ENCODE measurements around the gene AP2B1.
"Not testable (repeated sequence)": the region's sequence is repeated elsewhere in the genome, so short reads cannot be mapped to it uniquely, and the experiment has no call there.

Gene AP2B1

GRCh38 chr17:35557353-35557752, 29.8 kb upstream of the AP2B1 start:
- no peak overlapping the region for H3K27ac Mint-ChIP-seq
- H3K36me3 Mint-ChIP-seq = no peaks in the 10 kb centered on the region
- no peak overlapping the region for H3K4me3 Mint-ChIP-seq
- no peaks in the 10 kb centered on the region for H3K9me3 Mint-ChIP-seq (ENCODE audit: low read depth)
- H3K4me1 Mint-ChIP-seq (ENCODE audit: low read depth) = peaks cover 3% of the 10 kb centered on the region
- H3K27me3 Mint-ChIP-seq = peaks cover 4% of the 10 kb centered on the region

GRCh38 chr17:35559495-35560210, 27.5 kb upstream of the AP2B1 start:
- peaks cover 4% of the 10 kb centered on the region for H3K27me3 Mint-ChIP-seq
- H3K4me3 Mint-ChIP-seq = no peak overlapping the region
- H3K27ac Mint-ChIP-seq = no peak overlapping the region
- H3K9me3 Mint-ChIP-seq (ENCODE audit: low read depth) = no peaks in the 10 kb centered on the region
- H3K4me1 Mint-ChIP-seq (ENCODE audit: low read depth) = peaks cover 3% of the 10 kb centered on the region
- no peaks in the 10 kb centered on the region for H3K36me3 Mint-ChIP-seq

GRCh38 chr17:35560703-35561102, 26.4 kb upstream of the AP2B1 start, which contains the start of gene SLFN14:
SLFN14 (minus strand) TSS chr17:35560819; CDS start chr17:35558062, 2,757 bp downstream.
- H3K27ac Mint-ChIP-seq = no peak within 1 kb of the TSS
- H3K27me3 Mint-ChIP-seq = peaks cover 4% of the 10 kb centered on the region
- no peaks in the 10 kb centered on the region for H3K36me3 Mint-ChIP-seq
- H3K9me3 Mint-ChIP-seq (ENCODE audit: low read depth) = no peaks in the 10 kb centered on the region
- no peak within 1 kb of the TSS for H3K4me3 Mint-ChIP-seq
- peaks cover 3% of the 10 kb centered on the region for H3K4me1 Mint-ChIP-seq (ENCODE audit: low read depth)

- H3K27ac Mint-ChIP-seq; H3K27me3 Mint-ChIP-seq; H3K9me3 Mint-ChIP-seq (ENCODE audit: low read depth); H3K4me1 Mint-ChIP-seq (ENCODE audit: low read depth); H3K4me3 Mint-ChIP-seq; H3K36me3 Mint-ChIP-seq: not testable (repeated sequence)
Measured at GRCh38 chr17:35563181-35563580, 23.9 kb upstream of the AP2B1 start.

GRCh38 chr17:35566968-35567367, 20.2 kb upstream of the AP2B1 start:
- peaks cover 21% of the 10 kb centered on the region for H3K4me1 Mint-ChIP-seq (ENCODE audit: low read depth)
- peak overlapping the region; percentile 87 for H3K4me3 Mint-ChIP-seq
- no peaks in the 10 kb centered on the region for H3K27me3 Mint-ChIP-seq
- peak overlapping the region; percentile 58 for H3K27ac Mint-ChIP-seq
- H3K36me3 Mint-ChIP-seq = no peaks in the 10 kb centered on the region
- no peaks in the 10 kb centered on the region for H3K9me3 Mint-ChIP-seq (ENCODE audit: low read depth)

GRCh38 chr17:35568561-35568960, 18.6 kb upstream of the AP2B1 start:
- H3K9me3 Mint-ChIP-seq (ENCODE audit: low read depth) = no peaks in the 10 kb centered on the region
- H3K27ac Mint-ChIP-seq = peak overlapping the region; percentile 78
- no peaks in the 10 kb centered on the region for H3K27me3 Mint-ChIP-seq
- peaks cover 22% of the 10 kb centered on the region for H3K4me1 Mint-ChIP-seq (ENCODE audit: low read depth)
- H3K36me3 Mint-ChIP-seq = no peaks in the 10 kb centered on the region
- peak overlapping the region; percentile 87 for H3K4me3 Mint-ChIP-seq

- Mint-ChIP-seq H3K9me3 (ENCODE audit: low read depth) (no peaks in the 10 kb centered on the region), H3K4me3 (peak overlapping the region; percentile 87), H3K4me1 (ENCODE audit: low read depth) (peaks cover 22% of the 10 kb centered on the region), H3K27me3 (no peaks in the 10 kb centered on the region), H3K27ac (peak overlapping the region; percentile 42), H3K36me3 (no peaks in the 10 kb centered on the region)
Measured at GRCh38 chr17:35569405-35569804, 17.7 kb upstream of the AP2B1 start.

- Mint-ChIP-seq H3K27me3 (no peaks in the 10 kb centered on the region), H3K4me3 (no peak overlapping the region), H3K27ac (peak overlapping the region; percentile 98), H3K36me3 (peaks cover 2% of the 10 kb centered on the region), H3K4me1 (ENCODE audit: low read depth) (peaks cover 31% of the 10 kb centered on the region), H3K9me3 (ENCODE audit: low read depth) (no peaks in the 10 kb centered on the region)
Measured at GRCh38 chr17:35575759-35576158, 11.4 kb upstream of the AP2B1 start.

- Mint-ChIP-seq H3K4me3 (peak overlapping the region; percentile 96), H3K27me3 (no peaks in the 10 kb centered on the region), H3K36me3 (peaks cover 2% of the 10 kb centered on the region), H3K4me1 (ENCODE audit: low read depth) (peaks cover 30% of the 10 kb centered on the region), H3K9me3 (ENCODE audit: low read depth) (no peaks in the 10 kb centered on the region), H3K27ac (peak overlapping the region; percentile 98)
Measured at GRCh38 chr17:35577830-35578196, 9.3 kb upstream of the AP2B1 start.

- H3K36me3 Mint-ChIP-seq = peaks cover 2% of the 10 kb centered on the region
- peak within 1 kb of the TSS; percentile 98 for H3K27ac Mint-ChIP-seq
- H3K4me1 Mint-ChIP-seq (ENCODE audit: low read depth) = peaks cover 30% of the 10 kb centered on the region
- peak within 1 kb of the TSS; percentile 96 for H3K4me3 Mint-ChIP-seq
- no peaks in the 10 kb centered on the region for H3K9me3 Mint-ChIP-seq (ENCODE audit: low read depth)
- no peaks in the 10 kb centered on the region for H3K27me3 Mint-ChIP-seq
Measured at GRCh38 chr17:35578197-35578928, 8.8 kb upstream of the AP2B1 start, which contains the start of gene PEX12. PEX12 (minus strand) TSS chr17:35578571; CDS start chr17:35578021, 550 bp downstream.

- Mint-ChIP-seq H3K27me3 (no peaks in the 10 kb centered on the region), H3K36me3 (peaks cover 2% of the 10 kb centered on the region), H3K4me3 (peak overlapping the region; percentile 96), H3K27ac (peak overlapping the region; percentile 98), H3K9me3 (ENCODE audit: low read depth) (no peaks in the 10 kb centered on the region), H3K4me1 (ENCODE audit: low read depth) (peaks cover 30% of the 10 kb centered on the region)
Measured at GRCh38 chr17:35578929-35579432, 8.1 kb upstream of the AP2B1 start.

GRCh38 chr17:35584061-35584460, 3.1 kb upstream of the AP2B1 start:
- no peak overlapping the region for H3K4me3 Mint-ChIP-seq
- no peaks in the 10 kb centered on the region for H3K27me3 Mint-ChIP-seq
- H3K27ac Mint-ChIP-seq = no peak overlapping the region
- H3K9me3 Mint-ChIP-seq (ENCODE audit: low read depth) = no peaks in the 10 kb centered on the region
- H3K36me3 Mint-ChIP-seq = no peaks in the 10 kb centered on the region
- peaks cover 30% of the 10 kb centered on the region for H3K4me1 Mint-ChIP-seq (ENCODE audit: low read depth)

- Mint-ChIP-seq H3K4me1 (ENCODE audit: low read depth) (peaks cover 40% of the 10 kb centered on the region), H3K4me3 (peak overlapping the region; percentile 96), H3K36me3 (no peaks in the 10 kb centered on the region), H3K27me3 (no peaks in the 10 kb centered on the region), H3K9me3 (ENCODE audit: low read depth) (no peaks in the 10 kb centered on the region), H3K27ac (peak overlapping the region; percentile 95)
Measured at GRCh38 chr17:35586569-35587073, 501 bp upstream of the AP2B1 start.

GRCh38 chr17:35588196-35588920, 1.2 kb downstream of the AP2B1 start:
- Mint-ChIP-seq H3K4me3 (peak overlapping the region; percentile 96), H3K27me3 (no peaks in the 10 kb centered on the region), H3K9me3 (ENCODE audit: low read depth) (no peaks in the 10 kb centered on the region), H3K4me1 (ENCODE audit: low read depth) (peaks cover 43% of the 10 kb centered on the region), H3K27ac (peak overlapping the region; percentile 95), H3K36me3 (no peaks in the 10 kb centered on the region)

GRCh38 chr17:35596072-35596471, 8.9 kb downstream of the AP2B1 start:
- H3K36me3 Mint-ChIP-seq = peaks cover 18% of the 10 kb centered on the region
- H3K4me3 Mint-ChIP-seq = no peak overlapping the region
- H3K9me3 Mint-ChIP-seq (ENCODE audit: low read depth) = no peaks in the 10 kb centered on the region
- peaks cover 12% of the 10 kb centered on the region for H3K4me1 Mint-ChIP-seq (ENCODE audit: low read depth)
- no peaks in the 10 kb centered on the region for H3K27me3 Mint-ChIP-seq
- no peak overlapping the region for H3K27ac Mint-ChIP-seq
